ENCODE results near the gene ZNF688. TPM values are rescaled to one million over a fixed set of nuclear protein-coding genes. Genes with fewer than 3 reads are reported as not detected.

Gene ZNF688
- total and polyA plus RNA-seq, 2 of the 13 experiments (the other 11 are each of a cell fraction or from before 2014, with no cell fraction given), result 2.4 to 5.4 TPM

- TF ChIP-seq E2F1 (CRISPR knock-in tag; IDR thresholded peaks at IDR 0.05), result no peak
- no peak for TF ChIP-seq PHF8 (CRISPR knock-in tag; IDR thresholded peaks at IDR 0.05)
- TF ChIP-seq GFI1 (CRISPR knock-in tag; IDR thresholded peaks at IDR 0.05; ENCODE audit: borderline replicate concordance), result no peak
- TF ChIP-seq ZBTB33 (CRISPR knock-in tag; IDR thresholded peaks at IDR 0.05), result peak; percentile 77
- TF ChIP-seq BRD4 (CRISPR knock-in tag; IDR thresholded peaks at IDR 0.05), result no peak
- no peak for TF ChIP-seq ZNF713 (CRISPR knock-in tag; IDR thresholded peaks at IDR 0.05)
- no peak for TF ChIP-seq ELF1 (CRISPR knock-in tag; IDR thresholded peaks at IDR 0.05)
- TF ChIP-seq ZFP91 (CRISPR knock-in tag; IDR thresholded peaks at IDR 0.05; ENCODE audit: borderline replicate concordance), result 0 out of 2 replicates have a peak, but pooled peaks have one; percentile 17
- TF ChIP-seq ZNF883 (CRISPR knock-in tag; IDR thresholded peaks at IDR 0.05; ENCODE audit: not compliant biosample characterization), result no peak
- no peak for TF ChIP-seq HNRNPH1 (optimal IDR thresholded peaks at IDR 0.05; ENCODE audit: low read depth, low read length)
- TF ChIP-seq HMGXB4 (CRISPR knock-in tag; IDR thresholded peaks at IDR 0.05; ENCODE audit: borderline replicate concordance in 1 of 2, low read depth in 1 of 2), result no peak
- TF ChIP-seq ZNF687 (CRISPR knock-in tag; IDR thresholded peaks at IDR 0.05), result no peak
- TF ChIP-seq RORA (CRISPR knock-in tag; IDR thresholded peaks at IDR 0.05), result no peak
- TF ChIP-seq ZMYM2 (CRISPR knock-in tag; IDR thresholded peaks at IDR 0.05), result no peak
Observed at GRCh38 chr16:30523768-30524574, 47.5 kb downstream of the ZNF688 start (continued).

Data from HepG2 (cell line).